ENCODE results near the gene UXT.
"Not testable (repeated sequence)": the region's sequence is repeated elsewhere in the genome, so short reads cannot be mapped to it uniquely, and the experiment has no call there.

The UXT gene

GRCh38 chrX:47618923-47619485, 40.0 kb downstream of the UXT start:
- no peak for FAIRE-seq
- DNase-seq (ENCODE audit: low spot score) = no peak

- FAIRE-seq = no peak
- DNase-seq (ENCODE audit: low spot score) = no peak
Observed at GRCh38 chrX:47614618-47615017, 44.4 kb downstream of the UXT start.

GRCh38 chrX:47613082-47613481, 45.9 kb downstream of the UXT start:
- FAIRE-seq = no peak
- peak; percentile 10 for DNase-seq (ENCODE audit: low spot score)

- DNase-seq (ENCODE audit: low spot score) (no peak), FAIRE-seq (no peak)
Observed at GRCh38 chrX:47612418-47612817, 46.6 kb downstream of the UXT start.

- no peak for FAIRE-seq
- DNase-seq (ENCODE audit: low spot score) = no peak
Observed at GRCh38 chrX:47611926-47612325, 47.1 kb downstream of the UXT start.

GRCh38 chrX:47611489-47611888, 47.5 kb downstream of the UXT start:
- no peak for DNase-seq (ENCODE audit: low spot score)
- FAIRE-seq = no peak

- no peak for FAIRE-seq
- no peak for DNase-seq (ENCODE audit: low spot score)
Observed at GRCh38 chrX:47610511-47610910, 48.5 kb downstream of the UXT start.

- DNase-seq (ENCODE audit: low spot score) (no peak), FAIRE-seq (no peak)
Observed at GRCh38 chrX:47608130-47608810, 50.7 kb downstream of the UXT start.

- FAIRE-seq (no peak), DNase-seq (ENCODE audit: low spot score) (no peak)
Observed at GRCh38 chrX:47607091-47607490, 51.9 kb downstream of the UXT start.

- FAIRE-seq (no peak), DNase-seq (ENCODE audit: low spot score) (no peak)
Observed at GRCh38 chrX:47605024-47605423, 54.0 kb downstream of the UXT start.

GRCh38 chrX:47603125-47603524, 55.9 kb downstream of the UXT start:
- FAIRE-seq; DNase-seq (ENCODE audit: low spot score): not testable (repeated sequence)

Data from RCC 7860 (cell line).